AG08396 (cell line): ENCODE data around the gene ZNF182.
"Not testable (repeated sequence)": the region's sequence is repeated elsewhere in the genome, so short reads cannot be mapped to it uniquely, and the experiment has no call there.

Source experiments
- DNase-seq: peaks from one replicate; pipeline ENCODE4 v3.0.0; 2012; ENCODE audit warnings: low spot score, mixed read lengths

The ZNF182 gene

GRCh38 chrX:48003758-48004457, at the start of gene ZNF182:
Gene ZNF182, minus strand, starts transcription at chrX:48003989. Its CDS starts 1,380 bp downstream, at chrX:48002609.
- peak; percentile 96 for DNase-seq

DNA sequence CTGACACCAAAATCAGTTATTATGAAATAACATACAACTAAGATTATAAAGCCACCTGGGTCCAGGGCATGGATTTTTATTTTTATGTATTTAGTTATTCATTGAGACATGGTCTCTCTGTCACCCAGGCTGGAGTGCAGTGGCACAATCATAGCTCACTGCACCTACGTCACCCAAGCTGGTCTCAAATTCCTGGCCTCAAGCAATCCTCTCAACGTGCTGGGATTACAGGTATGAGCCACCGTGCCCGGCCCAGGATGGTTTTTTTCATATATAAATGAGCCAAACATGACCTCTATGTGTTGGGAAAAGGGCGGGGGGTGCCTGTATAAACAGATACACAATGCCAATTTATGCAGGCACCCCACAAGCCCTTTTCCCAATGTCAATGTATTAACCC, 43.1 kb upstream of the ZNF182 start:
- no peak for DNase-seq

DNA sequence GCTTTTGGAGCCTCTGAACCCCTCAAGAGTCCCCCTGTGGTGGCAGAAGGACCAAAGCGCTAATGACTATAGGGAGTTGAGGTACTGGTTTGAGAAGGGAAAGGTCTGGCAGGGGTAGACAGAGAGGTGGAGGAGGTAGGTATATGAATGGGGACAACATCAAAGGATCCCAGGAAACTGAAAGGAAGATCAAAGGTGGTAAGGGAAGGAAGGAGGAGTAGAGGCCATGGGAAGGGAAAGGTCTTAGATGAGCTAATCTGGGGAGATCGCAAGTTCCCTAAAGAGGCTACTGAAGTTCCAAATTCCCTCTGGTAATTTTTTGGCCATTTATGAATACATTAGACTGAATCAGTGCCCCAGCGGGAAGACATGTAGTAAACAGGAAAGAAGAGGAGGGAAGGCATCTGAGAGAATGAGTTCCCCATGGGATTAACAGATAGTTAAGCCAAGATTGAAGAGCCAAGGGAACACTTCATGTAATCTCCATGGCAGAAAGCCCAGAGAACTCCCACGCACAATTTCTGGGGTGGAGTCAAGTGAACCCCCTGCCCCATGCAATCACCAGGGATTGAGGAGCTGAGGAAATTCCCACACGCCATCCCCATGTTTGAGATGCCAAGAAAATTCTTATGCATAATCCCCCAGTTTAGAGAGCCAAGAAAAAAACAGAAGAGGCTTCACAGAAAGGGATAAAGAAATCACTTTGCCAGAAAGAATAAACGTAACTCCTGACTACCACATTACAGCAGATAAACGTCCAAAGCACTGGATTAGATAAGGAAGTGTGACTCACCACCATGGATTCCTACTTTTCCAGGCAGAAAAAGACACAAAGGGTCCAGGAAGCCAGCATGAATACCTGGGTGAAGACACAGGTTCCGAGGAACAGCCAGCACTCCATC, 41.9 kb upstream of the ZNF182 start:
- DNase-seq, result no peak

DNA sequence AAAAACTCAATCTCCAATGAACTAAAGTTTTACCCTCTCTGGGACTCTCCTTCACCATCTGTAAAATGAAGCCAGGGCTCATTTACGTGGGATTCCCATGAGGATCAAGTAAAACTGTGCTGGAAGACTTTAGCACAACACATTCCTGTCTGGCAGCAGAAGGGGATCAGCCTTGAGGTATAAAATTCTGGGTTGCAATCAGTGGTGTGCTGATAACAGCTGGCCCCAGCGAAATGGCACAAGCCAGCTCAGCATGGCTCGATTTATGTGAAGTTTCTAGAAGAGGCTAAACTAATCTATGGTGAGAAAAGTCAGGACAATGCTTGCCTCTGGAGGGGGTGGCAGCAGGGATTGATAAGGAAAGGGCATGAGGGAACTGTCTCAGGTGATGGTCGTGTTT, 39.3 kb upstream of the ZNF182 start:
- DNase-seq, result no peak

DNA sequence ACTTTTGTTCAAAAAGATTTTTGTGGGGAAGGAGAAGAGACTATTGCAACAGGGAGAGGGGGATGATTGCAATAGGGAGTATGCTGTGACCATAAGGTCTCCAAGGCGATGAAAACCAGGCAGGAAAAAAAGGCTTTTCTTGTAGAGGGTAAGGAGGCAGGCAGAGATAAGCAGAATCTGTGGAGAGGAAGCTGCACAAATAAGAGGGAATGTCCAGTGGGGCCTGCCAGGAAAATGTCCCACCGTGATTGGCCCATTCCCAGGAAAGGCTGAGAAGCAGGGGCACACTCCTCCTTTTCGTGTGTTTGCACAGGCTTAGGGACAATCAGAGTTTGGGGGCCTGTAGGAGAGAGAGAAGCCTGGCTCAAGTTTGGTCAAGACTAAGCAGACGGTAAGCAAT, 32.1 kb upstream of the ZNF182 start:
- no peak for DNase-seq

- not testable (repeated sequence) for DNase-seq
Measured at GRCh38 chrX:48030641-48031173, 26.9 kb upstream of the ZNF182 start.

GRCh38 chrX:48030237-48030636, 26.4 kb upstream of the ZNF182 start:
- DNase-seq, result no peak

- no peak for DNase-seq
Measured at GRCh38 chrX:48028091-48028490, 24.3 kb upstream of the ZNF182 start.

DNA sequence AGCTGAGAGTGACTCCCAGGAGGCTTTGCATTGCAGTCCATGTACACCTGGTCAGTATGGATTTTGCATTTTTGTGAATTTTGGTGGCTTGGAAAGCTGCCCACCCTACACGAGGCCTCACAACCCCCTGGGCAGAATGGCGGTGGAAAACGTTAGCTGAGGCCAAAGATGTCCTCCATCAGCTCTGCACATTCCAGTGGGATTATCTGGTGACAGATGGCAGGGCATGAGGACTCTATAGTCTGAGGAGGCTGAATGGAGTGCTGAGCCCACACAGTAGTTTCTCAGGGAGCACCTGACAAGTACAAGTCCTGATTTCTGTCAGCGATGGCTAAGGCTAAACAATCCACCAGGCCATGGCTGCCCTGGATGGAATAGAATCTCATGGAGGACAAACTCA, 23.8 kb upstream of the ZNF182 start:
- not testable (repeated sequence) for DNase-seq

DNA sequence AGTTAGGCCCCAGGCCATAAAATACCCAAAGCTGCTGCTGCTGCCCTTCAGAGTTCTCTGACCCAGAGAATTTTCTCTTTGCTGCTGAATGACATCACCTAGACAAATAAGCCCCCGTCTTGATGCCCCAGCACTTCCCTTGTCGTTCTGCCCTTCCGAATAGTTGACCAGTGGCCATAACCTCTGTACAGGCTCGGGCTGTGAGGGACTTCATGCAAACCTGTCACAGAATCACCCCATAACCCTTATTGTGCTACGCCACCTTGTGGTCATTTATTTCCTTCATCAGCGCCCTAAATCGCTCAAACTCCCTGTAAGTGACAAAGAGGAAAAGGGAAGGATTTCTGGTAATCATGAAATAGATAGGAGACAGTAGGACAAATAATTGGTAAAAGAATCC, 21.8 kb upstream of the ZNF182 start:
- DNase-seq, result peak; percentile 36

DNA sequence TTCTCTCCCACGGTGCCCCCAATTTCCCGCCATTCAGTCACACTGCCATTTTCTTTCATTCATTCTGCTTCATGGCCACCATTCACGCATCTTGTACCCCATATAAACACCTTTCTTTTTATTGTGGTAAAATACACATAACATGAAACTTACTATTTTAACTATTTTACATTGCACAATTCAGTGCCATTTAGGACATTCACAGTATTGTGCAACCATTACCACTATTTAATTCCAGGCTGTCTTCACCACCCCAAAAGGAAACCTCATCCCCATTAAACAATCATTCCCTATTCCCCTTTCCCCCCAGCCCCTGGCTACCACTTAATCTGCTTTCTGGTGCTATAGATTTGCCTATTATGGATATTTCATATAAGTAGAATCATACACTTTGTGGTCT, 18.9 kb upstream of the ZNF182 start:
- no peak for DNase-seq

DNA sequence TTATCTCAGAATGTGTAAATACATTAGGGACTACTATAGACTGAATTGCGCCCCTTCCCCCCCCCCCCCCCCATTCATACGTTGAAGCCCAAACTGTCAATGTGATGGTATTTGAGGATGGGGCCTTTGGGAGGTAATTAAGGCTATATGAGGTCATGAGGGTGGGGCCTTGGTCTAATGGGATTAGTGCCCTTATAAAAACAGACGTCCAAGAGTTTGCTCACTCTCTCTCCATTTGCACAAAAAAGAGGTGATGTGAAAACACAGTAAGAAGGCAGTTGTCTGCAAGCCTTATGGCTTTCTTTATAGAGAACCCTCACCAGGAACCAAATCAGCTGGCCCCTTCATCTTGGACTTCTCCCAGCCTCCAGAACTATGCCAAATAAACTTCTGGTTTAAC, 18.3 kb upstream of the ZNF182 start:
- no peak for DNase-seq

GRCh38 chrX:48021026-48021900, 17.5 kb upstream of the ZNF182 start:
- DNase-seq, result peak; percentile 66

DNA sequence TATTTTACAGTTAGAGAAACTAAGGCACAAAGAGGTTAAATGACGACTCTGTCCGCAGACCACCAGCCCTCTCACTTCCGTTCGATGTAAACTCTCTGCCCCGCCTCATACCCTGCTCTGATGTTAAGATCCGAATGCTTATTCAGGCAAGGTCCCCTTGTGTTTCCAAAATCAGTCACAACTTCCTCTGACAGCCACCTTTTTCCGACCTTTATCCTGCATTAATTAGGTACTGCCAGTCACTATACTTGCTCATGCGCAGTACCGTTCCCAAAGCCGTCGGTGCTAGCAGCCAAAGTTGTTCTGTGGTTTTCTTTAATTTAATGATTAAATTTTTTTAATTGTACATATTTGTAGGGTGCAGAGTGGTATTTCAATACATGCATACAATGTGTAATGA, 16.7 kb upstream of the ZNF182 start:
- not testable (repeated sequence) for DNase-seq

DNA sequence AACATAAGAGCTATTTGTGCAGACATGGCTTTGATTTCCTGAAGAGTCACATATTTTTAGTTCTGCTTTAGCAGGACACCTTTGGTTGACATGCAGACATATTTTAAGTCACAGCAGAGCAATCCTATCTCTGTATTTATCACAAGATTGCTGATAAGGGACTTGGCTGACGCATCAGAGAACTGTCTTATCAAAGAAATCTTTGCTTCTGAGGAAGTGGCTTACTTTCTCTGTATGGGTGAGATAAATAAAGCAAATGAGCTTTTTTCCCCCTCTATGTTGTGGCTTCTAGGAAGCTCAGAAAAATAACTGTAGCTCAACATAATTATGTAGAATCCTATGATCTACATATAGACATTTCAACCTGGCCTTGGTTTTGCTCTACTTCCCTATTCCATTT, 16.1 kb upstream of the ZNF182 start:
- DNase-seq, result not testable (repeated sequence)

DNA sequence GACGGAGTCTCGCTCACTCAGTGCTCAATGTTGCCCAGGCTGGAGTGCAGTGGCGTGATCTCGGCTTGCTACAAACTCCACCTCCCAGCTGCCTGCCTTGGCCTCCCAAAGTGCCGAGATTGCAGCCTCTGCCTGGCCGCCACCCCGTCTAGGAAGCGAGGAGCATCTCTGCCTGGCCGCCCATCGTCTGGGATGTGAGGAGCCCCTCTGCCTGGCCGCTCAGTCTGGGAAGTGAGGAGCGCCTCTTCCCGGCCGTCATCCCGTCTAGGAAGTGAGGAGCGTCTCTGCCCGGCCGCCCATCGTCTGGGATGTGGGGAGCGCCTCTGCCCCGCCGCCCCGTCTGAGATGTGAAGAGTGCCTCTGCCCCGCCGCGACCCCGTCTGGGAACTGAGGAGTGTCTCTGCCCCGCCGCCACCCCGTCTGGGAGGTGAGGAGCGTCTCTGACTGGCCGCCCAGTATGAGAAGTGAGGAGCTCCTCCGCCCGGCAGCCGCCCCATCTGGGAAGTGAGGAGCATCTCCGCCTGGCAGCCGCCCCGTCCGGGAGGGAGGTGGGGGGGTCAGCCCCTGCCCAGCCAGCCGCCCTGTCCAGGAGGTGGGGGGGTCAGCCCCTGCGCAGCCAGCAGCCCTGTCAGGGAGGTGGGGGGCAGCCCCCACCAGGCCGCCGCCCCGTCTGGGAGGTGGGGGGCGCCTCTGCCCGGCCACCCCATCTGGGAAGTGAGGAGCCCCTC, 13.0 kb upstream of the ZNF182 start:
- not testable (repeated sequence) for DNase-seq

DNA sequence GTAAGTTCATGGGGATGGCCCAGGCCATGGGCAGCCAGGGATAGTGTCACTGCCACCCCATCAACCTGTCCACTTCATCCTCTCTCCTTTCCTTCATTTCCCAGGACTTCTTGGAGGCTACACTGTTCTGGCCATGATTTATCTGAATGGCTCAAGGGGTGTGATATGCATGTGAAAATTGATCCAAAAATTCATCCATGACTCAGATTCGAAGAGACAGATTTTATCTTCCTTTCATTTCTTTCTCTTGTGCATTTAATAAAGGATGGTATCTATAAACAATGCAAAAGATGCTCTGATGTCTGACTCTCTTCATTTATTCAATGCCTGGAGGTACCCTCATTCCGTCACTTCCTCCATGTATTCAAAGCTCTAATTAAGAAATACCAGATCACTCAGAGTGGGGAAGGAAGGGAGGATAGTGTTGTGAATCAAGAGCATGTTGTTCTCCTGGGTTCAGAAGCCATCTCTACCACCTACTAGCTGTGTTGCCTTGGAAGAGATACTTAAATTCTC, 5.7 kb upstream of the ZNF182 start:
- not testable (repeated sequence) for DNase-seq

DNA sequence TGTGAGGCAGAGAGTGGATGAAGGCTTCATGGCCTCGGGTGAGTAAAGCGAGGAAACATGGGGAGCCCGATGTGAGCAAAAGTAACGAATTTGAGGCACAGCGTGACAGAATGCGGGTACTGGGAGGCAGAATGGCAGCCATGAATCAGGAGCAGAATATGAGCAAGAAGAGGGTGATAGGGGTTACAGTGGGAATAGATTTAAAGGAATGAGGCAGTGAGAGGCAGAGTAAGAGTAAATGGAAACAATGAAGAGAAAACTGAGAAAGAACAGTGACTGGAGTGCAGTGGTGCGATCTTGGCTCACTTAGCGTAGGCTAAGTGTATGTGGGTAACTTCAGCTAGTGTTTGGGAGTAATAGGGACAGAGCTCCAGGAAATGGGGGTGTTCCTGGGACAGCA, 2.9 kb upstream of the ZNF182 start, which contains the start of gene SPACA5:
TSS of gene SPACA5 (plus strand) at position 301 of the 400 bp plus-strand sequence. CDS start 815 bp downstream, outside the sequence.
- DNase-seq, result not testable (repeated sequence)

- DNase-seq, result no peak
Measured at GRCh38 chrX:48003367-48003757, 427 bp downstream of the ZNF182 start.

DNA sequence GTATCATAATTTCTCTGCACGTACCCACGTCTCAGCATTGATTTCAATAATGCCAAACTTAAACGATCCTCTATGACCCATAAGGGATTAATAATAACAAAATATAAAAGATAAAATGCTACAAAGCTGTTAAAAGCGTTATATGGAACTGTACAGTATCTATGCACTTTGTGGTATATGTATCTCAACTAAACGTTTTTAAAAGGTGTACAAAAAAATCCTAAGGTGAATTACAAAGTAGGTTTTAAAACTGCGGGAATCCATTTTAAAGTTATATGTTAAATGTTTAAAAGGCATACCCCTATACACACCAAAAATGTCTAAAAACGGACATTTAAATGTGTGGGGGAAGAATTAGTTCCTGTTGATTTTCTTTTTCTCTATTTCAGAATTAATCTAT, 860 bp downstream of the ZNF182 start:
- DNase-seq, result no peak

- no peak for DNase-seq
Measured at GRCh38 chrX:48002319-48002718, 1.5 kb downstream of the ZNF182 start.
